LNCAP (cell line): Measurements from ENCODE around the gene CST11.

Experiments used
- TF ChIP-seq, protein P1 (sequence below): fragments of 450-650 bp; IDR thresholded peaks from 2 replicates; pipeline ENCODE4 v1.5.1; 2017; ENCODE audit warnings: mild to moderate bottlenecking

CST11 gene

DNA sequence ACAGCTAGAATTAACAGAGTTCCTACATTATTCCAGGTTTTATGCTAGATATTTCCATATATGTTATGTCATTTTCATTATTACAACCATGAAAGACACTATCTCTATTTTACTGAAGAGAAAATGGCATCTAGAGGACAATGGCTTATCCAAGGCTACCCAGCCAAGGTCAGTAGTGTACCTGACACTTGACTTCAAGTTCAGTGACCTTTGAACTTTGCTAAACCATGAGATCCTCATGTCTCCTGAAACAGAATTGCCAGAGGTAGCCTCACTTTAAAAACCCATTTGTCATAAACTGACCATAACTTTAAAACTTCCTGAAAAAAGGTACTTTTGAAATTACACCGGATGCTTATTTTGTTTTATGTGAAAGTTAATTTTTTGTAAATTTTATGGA is 45.8 kb downstream of the CST11 start:
- TF ChIP-seq, protein P1, sequence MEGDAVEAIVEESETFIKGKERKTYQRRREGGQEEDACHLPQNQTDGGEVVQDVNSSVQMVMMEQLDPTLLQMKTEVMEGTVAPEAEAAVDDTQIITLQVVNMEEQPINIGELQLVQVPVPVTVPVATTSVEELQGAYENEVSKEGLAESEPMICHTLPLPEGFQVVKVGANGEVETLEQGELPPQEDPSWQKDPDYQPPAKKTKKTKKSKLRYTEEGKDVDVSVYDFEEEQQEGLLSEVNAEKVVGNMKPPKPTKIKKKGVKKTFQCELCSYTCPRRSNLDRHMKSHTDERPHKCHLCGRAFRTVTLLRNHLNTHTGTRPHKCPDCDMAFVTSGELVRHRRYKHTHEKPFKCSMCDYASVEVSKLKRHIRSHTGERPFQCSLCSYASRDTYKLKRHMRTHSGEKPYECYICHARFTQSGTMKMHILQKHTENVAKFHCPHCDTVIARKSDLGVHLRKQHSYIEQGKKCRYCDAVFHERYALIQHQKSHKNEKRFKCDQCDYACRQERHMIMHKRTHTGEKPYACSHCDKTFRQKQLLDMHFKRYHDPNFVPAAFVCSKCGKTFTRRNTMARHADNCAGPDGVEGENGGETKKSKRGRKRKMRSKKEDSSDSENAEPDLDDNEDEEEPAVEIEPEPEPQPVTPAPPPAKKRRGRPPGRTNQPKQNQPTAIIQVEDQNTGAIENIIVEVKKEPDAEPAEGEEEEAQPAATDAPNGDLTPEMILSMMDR = no peak

DNA sequence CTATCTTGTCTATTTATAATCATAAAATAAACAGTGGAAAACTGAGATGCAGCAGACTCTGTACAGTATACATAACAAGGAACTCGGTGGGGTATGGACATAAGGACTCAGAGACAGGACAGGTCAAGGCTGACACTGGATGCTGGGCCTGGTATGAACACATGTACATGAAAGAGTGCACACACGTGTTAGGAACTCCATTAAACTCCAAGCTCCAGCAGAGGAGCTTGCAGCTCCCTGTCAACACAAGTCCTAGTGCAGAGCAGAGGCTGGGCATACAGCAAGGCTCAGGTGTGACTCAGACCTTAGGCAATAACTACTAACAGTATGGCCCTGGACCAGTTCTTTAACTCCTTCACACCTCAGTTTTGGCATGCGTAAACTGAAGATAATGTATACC is 48.5 kb downstream of the CST11 start:
- TF ChIP-seq, protein P1 = no peak

DNA sequence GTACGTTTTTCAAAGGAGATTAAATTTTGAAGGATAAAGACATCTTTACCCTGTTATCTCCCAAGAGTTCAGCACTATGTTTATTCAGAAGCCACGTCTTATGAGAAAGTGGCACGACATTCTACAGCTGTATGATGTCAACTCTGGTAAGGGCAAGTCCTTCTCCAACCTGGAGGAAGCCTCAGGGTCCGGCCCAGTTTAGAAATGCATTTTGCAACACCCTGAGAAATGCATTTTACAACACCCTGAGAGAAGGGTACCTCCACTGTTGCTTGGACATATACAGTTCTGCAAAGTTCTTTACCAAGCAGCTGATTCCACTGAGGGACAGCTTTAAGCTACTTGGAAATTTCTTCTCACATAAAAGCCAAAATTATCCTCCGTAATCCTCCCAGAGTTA is 48.9 kb downstream of the CST11 start:
- TF ChIP-seq, protein P1 = no peak

DNA sequence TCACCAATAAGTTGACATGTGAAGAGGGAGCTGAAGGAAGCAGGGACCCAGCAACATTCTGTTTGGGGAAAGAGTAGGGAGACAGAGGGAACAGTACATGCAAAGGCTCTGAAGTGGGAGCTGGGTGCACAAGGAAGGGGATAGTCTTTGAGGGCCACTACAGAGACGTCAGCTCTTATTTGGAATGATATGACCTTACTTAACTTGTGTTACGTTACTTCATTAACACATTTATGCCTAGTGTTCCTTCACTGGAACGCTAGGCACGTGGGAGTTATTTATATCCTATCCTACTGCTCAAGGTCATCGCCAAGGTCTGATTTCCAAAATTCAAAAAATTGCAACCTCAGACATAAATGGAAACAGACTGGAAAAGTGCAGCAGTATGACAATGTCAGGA is 51.6 kb downstream of the CST11 start:
- TF ChIP-seq, protein P1 = no peak
